ENCODE results near the gene PIR.

- TF ChIP-seq EP300 (IDR thresholded peaks at IDR 0.05) (no peak), CTCF (IDR thresholded peaks at IDR 0.05) (no peak)
Measured at GRCh38 chrX:15464704-15465103, 28.4 kb downstream of the PIR start.

All from ovary (tissue), 3 donors.